HEK293T (cell line): ENCODE results near the gene MAGI2.

Experiments
- BHLHE40 ChIP-seq: fragments of 450-650 bp; IDR thresholded peaks from 2 replicates; pipeline ENCODE4 v1.6.1; 2016; ENCODE audit warnings: mild to moderate bottlenecking, moderate library complexity, borderline replicate concordance
- ELF4 ChIP-seq: fragments of 450-650 bp; IDR thresholded peaks from 2 replicates; pipeline ENCODE4 v1.6.1; 2017; ENCODE audit warnings: antibody characterized with exemption
- FOXA1 ChIP-seq: fragments of 450-650 bp; IDR thresholded peaks from 2 replicates; pipeline ENCODE4 v1.6.1; 2016; ENCODE audit warnings: mild to moderate bottlenecking
- FOXM1 ChIP-seq: fragments of 450-650 bp; IDR thresholded peaks from 2 replicates; pipeline ENCODE4 v1.6.1; 2017; ENCODE audit warnings: mild to moderate bottlenecking, borderline replicate concordance
- LEF1 ChIP-seq: fragments of 450-650 bp; IDR thresholded peaks from 2 replicates; pipeline ENCODE4 v1.6.1; 2017; ENCODE audit warnings: mild to moderate bottlenecking, borderline replicate concordance
- SP1 ChIP-seq: fragments of 450-650 bp; IDR thresholded peaks from 2 replicates; pipeline ENCODE4 v1.6.1; 2017
- SUZ12 ChIP-seq: fragments of 450-650 bp; IDR thresholded peaks from 2 replicates; pipeline ENCODE4 v1.6.1; 2016; ENCODE audit warnings: mild to moderate bottlenecking

GRCh38 chr7:79420464-79420863 is 33.0 kb downstream of the MAGI2 start:
- no peak for TF ChIP-seq SUZ12
- TF ChIP-seq SP1 = no peak
- no peak for TF ChIP-seq BHLHE40
- no peak for TF ChIP-seq FOXA1
- TF ChIP-seq ELF4 = no peak
- no peak for TF ChIP-seq FOXM1
- no peak for TF ChIP-seq LEF1
